Measurements from ENCODE around the gene YAF2.
"Not testable (repeated sequence)": the region's sequence is repeated elsewhere in the genome, so short reads cannot be mapped to it uniquely, and the experiment has no call there.

The YAF2 gene

DNA sequence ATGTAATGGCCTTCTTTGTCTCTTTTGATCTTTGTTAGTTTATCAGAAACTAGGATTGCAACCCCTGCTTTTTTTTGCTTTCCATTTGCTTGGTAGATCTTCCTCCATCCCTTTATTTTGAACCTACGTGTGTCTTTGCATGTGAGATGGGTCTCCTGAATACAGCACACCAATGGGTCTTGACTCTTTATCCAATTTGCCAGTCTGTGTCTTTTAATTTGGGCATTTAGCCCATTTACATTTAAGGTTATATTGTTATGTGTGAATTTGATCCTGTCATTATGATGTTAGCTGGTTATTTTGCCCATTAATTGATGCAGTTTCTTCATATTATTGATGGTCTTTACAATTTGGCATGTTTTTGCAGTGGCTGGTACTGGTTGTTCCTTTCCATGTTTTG is 14.6 kb upstream of the YAF2 start:
- DNase-seq, result not testable (repeated sequence)

DNA sequence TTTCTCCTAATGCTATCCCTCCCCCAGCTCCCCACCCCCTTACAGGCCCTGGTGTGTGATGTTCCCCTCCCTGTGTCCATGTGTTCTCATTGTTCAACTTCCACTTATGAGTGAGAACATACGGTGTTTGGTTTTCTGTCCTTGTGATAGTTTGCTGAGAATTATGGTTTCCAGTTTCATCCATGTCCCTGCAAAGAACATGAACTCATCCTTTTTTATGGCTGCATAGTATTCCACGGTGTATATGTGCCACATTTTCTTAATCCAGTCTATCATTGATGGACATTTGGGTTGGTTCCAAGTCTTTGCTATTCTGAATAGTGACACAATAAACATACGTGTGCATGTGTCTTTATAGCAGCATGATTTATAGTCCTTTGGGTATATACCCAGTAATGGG is 11.0 kb upstream of the YAF2 start:
- not testable (repeated sequence) for DNase-seq

DNA sequence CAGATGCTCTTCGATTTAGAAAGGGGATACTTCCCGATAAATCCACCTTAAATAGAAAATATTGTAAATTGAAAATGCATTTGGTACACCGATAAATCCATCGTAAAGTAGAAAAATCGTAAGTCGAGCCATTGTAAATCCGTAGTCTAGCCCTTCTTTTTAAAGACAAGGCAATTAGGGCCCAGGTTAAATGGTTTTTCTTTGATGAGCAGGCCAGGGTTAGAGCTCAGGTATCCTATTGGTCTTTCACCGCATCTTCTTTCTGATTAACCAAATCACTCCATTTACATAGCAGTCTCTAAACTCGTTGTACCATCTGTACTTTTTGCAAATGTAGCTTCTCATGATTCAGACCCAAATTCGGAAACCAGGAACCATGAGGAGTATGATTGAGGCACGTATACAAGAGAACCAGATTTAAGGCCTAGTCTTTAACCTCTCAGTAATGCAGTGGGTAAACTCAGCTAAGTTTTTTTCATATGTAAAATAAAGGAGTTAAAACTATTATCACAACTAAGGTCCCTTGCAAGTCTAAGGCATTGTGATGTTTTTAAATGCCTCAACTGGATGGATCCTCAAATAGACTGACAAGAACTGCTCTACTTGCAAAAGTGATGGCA is 2.2 kb upstream of the YAF2 start:
- DNase-seq, result no peak

DNA sequence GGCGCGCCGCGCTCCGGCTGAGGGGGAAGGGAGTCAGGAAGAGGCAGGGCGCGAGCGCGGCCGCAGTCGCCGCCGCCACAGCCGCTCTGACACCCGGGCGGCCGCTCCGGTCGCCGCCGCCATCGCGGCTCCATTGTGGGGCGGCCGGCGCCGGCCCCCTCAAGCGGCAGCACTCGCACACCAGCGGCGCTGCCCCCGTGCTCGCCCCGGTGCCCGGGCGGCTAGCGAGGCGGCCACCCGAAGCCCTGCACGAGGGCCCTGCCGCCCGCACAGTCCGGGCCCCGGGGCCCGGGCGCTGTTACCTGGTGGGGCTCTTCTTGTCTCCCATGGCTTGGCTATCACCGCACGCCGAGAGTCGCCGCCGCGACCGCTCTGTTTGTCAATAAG is 202 bp downstream of the YAF2 start:
- DNase-seq, result no peak

DNA sequence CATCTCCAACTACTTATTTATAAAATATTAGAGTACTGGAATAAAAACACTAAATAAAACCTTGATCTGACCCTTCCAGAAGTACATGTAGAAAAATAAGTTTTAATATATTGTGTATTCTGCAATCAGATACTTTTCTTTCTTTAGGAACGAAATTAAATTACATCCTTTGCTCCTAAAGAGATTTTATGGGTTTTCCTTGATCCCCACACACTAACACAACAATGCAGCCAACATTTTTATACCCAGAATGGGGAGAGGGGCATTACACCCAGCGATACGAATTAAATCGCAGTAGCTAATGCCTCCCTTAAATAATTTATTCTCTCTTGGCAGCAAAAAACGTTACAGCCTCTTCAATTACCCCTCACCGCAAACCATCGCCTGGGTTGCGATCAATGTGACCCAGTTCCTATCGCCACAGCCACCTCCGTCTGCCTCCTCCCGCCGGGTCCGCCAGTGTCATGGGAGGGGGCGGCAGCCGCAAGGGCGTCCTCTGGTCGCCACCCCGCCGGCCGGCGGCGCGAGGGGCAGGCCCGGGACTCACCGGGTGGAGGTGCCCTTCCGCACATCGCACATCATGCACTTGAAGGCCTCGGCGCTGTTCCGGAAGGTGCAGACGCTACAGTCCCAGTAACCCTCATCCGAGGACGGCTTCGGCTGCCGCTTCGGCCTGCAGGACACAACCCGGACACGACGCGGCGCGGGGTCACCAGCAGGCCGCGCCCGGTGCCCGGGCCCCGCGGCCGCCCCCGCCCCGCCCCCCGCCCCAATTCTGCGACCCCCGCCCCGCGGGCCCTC is 796 bp downstream of the YAF2 start:
- DNase-seq, result peak; percentile 14 to 57

DNA sequence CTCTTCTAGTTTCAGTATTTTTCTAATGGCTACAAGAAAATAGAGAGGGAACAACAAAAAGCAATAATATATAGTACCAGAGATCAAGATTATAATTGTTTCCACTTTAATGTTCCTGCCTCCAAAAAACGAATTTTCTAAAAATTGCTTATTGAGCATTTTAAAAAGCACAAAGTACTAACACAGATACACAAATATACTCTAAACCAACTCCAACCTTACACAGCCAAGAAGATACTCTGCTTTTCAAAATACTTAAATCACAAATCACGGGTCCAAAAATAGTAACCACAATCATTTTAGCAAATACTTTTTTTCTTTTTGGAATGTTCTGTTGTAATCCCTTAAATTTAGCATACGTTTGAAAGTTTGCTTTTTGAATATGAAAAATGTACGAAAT is 2.0 kb downstream of the YAF2 start:
- DNase-seq, result no peak

DNA sequence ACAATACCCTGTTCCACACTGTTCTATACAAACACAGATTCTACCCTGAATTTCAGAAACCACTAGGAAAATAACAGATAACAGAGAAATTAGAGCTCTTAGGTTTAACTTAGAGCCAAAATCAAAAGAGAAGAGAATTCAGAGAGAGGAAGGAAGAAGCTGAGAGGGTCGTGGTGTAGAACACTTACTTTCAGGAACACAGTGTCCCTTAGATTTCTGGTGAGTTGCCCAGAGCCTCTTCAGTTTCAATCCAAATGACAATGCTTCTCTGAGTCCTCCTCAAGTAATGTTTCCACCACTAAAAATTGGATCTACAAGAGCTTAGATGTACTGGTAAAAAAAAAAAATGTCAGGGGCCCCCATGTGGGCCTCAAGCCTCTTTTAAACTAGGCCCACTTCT is 2.6 kb downstream of the YAF2 start:
- no peak for DNase-seq

DNA sequence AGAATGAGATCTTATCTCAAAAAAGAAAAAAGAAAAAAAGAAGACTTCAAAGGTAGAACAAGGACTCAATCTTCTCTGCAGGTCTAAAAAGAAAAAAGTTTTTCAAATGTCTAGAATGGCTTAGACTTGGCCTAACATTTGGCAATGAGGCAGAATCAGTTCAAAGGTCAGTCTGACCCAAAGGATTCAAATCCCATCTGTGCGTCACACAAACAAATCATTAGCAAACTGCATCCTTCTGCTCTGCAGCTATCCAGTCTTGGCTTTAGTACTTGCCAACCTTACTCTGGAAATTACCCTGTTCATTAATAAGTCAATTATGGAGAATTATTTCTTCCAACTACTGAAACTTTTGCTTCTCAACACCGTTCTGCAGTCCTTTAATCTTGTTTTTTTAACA is 3.1 kb downstream of the YAF2 start:
- DNase-seq, result no peak

DNA sequence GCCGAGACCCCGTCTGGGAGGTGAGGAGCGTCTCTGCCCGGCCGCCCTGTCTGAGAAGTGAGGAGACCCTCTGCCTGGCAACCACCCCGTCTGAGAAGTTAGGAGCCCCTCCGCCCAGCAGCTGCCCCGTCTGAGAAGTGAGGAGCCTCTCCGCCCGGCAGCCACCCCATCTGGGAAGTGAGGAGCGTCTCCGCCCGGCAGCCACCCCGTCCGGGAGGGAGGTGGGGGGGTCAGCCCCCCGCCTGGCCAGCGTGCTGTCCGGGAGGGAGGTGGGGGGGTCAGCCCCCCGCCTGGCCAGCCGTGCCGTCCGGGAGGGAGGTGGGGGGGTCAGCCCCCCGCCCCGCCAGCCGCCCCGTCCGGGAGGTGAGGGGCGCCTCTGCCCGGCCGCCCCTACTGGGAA is 10.5 kb downstream of the YAF2 start:
- not testable (repeated sequence) for DNase-seq

DNA sequence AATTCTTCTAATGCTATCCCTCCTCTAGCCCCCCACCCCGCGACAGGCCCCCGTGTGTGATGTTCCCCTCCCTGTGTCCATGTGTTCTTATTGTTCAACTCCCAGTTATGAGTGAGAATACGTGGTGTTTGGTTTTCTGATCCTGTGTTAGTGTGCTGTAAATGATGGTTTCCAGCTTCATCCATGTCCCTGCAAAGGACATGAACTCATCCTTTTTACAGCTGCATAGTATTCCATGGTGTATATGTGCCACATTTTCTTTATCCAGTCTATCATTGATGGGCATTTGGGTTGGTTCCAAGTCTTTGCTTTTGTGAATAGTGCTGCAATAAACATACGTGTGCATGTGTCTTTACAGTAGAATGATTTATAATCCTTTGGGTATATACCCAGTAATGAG is 13.5 kb downstream of the YAF2 start:
- not testable (repeated sequence) for DNase-seq

DNA sequence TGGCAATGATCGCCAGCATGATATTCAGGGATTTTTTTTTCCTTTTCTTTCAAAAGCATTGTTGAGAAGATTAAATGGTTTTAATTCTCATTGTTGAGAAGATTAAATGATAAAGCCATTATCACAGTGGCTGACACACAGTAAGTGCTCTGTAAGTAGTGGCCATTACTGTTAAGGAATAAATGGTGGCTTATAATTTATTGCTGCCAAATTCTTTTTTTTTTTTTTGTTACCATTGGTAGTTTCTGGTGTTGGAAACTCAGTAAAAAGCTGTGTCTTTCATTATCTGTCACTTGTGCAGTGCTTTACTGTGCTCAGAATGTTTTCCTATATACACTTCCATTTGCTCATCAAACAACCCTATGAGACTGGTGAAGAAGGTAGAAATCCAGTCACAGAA is 15.3 kb downstream of the YAF2 start:
- no peak for DNase-seq

DNA sequence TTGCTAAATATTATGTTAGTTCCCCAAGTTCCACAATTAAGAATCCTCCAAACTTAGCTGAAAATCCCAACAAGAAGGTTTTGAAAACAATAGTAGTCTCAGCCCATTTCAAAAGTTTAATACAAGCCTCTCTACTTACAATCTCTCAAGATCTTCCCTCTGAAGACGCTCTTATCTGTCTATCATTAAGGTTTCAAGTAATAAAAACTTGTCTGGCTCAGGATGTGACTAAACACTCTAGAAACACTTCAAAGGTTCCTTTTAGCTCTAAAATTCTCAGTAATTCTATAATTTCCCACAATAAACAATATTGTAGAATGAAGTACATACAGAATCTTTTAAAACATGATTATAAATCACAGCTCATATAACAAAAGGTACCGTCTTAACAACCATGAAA is 16.3 kb downstream of the YAF2 start:
- DNase-seq, result no peak

DNA sequence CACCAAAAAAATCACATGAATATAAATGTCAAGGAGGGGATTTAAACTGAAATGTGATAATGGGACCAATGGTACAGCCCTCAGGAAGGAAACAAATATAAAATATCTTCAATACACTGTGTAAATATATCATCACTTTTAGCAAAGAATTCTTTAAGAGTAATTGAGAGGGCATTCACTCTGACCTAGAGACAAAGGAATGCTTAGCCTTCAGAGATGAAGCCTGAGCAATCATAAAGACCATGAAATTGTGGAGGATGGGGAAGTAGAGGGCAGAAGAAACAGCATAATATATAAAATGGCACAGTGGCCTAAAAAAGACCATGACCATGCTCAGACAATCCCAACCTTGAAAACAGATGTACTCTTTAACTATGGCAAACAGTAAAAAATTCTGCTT is 20.4 kb downstream of the YAF2 start:
- no peak for DNase-seq

DNA sequence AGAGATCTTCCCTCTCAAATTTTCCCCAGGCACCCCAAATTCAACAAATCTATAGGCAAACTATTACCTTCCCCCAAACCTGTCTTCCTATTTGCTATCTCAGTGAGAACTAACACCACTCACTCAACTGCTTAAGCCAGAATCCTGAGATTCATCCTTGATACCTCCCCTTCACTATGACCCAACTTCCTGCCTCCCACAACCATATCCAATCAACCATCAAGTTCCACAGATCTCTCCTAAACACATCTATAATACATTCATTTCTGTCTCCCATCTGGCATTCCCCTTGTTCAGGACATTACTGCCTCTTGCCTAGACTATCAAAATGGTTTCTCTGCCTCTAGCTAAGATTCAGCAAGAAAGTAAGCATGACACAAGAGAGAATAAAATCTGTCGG is 21.3 kb downstream of the YAF2 start:
- no peak for DNase-seq

DNA sequence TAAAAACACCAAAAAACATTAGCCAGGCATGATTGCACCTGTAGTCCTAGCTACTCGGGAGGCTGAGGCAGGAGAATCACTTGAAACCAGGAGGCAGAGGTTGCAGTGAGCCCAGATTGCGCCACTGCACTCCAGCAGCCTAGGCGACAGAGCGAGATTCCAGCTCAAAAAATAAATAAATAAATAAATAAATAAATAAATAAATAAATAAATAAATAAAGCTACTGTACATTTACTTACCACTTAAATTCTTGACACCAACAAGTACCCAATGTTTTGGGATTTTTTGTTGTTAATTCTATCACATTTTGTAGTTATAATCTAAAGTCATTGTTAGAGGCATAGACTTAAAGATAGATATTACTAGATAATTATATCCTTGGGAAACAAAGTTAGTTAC is 22.3 kb downstream of the YAF2 start:
- not testable (repeated sequence) for DNase-seq

DNA sequence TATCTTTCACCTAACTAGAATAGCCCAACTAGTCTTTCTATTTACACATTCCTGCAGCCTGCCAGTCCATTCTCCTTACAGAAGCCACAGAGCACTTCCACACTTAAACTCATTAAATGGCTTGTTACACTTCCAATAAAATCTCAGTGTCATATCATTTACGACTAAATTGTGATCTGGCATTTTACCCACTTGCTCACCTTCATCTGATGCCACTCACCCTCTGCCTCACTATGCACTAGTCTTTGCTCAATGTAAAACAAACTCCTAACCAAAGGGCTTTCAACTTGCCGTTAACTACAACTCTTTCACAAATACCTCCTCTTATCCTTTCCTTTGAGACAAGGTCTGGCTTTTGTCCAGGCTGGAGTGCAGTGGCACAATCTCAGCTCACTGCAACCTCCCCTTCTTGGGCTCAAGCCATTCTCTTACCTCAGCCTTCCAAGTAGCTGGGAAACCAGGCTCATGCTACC is 24.1 kb downstream of the YAF2 start:
- DNase-seq, result no peak

DNA sequence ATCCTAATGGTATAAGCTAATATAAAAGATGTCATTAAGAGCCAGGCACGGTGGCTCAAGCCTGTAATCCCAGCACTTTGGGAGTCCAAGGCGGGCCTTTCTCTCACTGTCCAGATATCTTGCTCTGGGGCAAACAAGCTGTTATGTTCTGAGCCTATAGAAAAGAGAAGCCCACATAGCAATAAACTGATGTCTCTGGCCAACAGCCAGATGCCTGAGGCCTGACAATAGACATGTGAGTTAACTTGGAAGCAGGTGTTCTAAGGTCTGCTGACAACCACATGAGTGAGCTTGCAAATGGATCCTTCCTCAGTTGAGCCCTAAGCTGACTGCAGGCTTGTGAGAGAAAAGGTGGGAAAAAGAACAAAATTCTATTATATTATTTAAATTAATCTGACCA is 25.0 kb downstream of the YAF2 start:
- peak; percentile 13 to 19 for DNase-seq

DNA sequence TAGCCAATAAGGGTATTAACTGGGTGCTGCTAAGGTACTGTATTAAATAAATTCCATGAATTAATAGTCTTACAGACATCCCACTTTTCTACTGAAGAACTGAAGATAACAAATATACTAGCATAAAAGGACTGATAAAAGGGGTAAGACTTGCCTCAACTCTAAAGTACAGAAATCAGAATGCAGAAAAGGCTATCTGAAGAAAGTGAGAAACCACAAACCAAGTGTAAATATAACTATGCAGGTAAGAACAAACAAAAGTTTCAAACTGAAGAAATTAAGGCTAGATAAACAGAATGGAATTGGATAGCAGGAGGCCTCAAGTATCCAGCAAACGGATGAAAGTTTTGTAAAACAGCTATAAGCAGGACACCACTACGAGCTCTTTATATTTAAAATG is 29.5 kb downstream of the YAF2 start:
- no peak for DNase-seq

DNA sequence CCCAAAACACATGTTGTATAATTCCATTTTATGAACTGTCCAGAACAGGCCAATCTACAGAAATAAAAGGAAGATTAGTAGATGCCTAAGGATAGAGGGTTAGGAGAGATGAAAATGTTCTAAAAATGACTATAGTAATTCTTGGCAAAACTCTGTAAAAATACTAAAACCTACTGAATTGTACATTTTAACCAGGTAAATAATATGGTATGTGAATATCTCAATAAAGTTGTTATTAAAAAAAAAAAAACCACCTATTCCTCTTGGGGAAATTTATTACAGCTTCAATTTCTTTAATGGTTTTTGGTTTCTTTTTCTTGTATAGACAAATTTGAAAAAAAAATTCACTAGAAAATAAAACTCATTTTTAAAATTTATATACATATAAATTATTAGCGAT is 33.2 kb downstream of the YAF2 start:
- DNase-seq, result no peak

DNA sequence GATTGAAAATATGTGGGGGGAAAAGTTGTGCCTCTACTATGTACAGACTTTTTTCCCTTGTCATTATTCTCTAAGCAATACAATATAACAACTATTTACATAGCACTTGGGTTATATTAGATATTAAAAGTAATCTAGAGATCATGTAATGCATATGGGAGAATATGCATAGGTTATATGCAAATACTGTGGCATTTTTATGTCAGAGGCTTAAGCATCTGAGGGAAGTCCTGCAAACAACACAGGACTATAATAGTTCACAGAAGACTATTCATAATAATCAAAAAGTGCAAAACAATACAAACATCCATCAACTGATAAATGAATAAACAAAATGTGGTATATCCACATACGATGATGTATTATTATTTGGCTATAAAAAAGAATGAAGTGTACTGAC is 33.7 kb downstream of the YAF2 start:
- DNase-seq, result no peak

DNA sequence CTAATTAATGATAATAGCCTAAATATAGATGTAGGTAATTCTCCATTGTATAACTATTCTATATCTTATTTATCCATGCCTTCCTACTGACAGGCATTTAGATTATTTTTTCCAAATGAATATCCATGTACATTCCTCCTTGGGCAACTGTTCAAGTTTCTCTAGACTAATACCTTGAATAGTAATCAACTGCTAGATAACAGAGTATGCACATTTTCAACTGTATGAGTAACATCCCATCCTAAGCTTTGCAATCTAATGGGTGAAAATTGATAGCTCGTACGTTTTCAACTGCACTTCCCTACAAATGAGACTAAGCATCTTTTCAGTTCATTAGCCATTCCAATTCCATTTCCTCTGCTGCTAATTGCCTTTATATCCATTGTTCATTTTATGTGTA is 37.0 kb downstream of the YAF2 start:
- no peak for DNase-seq

DNA sequence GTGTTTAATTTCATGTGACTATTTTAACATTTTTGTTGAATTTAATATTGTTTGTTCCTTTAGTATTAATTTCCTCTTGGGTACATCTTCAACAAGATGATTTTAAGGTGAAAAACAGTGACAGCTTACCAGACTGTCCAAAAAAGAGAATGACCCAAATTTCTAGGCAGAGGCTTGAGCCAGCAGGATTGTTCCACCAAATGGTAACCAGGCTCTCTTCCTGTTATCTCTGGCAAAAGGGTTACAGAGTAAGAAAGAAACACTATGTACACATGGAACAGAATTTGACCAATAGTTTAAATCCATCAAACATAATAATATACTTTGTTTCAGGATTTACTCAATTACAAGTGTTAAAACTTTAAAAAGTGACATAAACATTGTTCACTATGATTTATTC is 39.0 kb downstream of the YAF2 start:
- no peak for DNase-seq

DNA sequence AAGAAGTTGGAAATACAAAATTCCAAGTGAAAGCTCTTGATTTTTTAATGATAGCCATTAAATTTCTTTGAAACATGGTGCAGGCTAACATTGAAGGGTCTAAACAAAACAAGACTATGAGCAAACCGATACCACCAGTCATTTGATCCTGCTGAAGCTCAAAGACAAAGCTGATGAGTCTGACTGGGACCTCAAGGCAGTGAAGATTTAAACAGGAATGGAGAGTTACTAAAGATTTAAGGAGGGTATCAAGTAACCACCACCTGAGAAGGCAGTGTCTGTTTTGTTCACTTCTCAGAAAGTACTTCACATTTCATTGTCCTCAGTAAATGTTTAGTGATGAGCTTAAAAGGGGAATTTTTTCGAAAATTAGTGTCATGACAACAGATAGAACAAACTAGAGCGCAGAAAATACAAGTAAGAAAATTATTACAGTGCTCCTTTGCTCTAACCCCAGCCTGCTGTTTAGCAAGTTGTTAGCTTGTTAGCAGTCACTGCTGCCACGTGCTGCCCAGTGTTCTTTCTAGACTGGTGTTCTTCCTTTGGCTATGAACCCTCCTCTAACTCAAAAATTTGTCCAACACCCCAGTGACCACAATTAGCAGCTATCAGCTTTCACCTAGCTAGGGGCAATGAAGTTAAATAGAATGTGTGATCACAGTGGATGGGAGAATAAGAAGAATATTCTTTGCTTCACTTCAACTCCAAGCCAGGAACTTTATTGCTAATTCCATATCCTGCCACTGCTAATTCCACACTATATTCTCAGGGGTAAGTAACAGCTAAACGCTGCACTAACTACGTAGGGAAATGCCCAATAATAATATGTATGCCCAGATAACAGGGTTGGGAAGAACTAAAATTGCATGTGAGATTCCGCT is 41.1 kb downstream of the YAF2 start:
- DNase-seq, result no peak

DNA sequence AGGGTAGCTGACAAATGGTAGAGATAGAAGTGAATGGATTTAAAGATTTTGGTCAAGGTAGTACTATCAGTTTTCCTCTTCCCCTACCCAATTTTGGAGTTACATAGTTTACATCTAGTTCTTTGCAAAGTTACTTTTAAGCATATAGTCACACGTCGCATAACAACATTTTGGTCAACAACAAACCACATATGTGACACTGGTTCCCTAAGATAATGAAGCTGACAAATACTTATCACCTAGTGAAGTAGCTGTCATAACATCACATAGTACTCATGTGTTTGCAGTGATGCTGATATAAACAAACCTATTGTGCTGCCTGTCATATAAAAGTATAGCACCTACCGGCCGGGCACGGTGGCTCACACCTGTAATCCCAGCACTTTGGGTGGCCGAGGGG is 45.4 kb downstream of the YAF2 start:
- DNase-seq, result no peak
